Ascending aorta (tissue), 2 donors: ENCODE results near the gene TMEM200C. TPM values are rescaled to one million over a fixed set of nuclear protein-coding genes. Genes with fewer than 3 reads are reported as not detected.

Experiments used
- DNase-seq, 2 donors: peaks; one replicate each; pipeline ENCODE4 v3.0.0-alpha.2; 2019; ENCODE audit warnings: low spot score in 2 of 2
- H3K27ac ChIP-seq, 2 donors: fragments of 200-600 bp; sonication (generic); one replicate each; pipeline ENCODE4 v1.5.1; 2016 to 2017; ENCODE audit warnings: mild to moderate bottlenecking in 1 of 2
- H3K27me3 ChIP-seq: fragments of 200-600 bp; sonication (generic); one replicate; pipeline ENCODE4 v1.5.1; 2017
- H3K36me3 ChIP-seq, 2 donors: fragments of 200-600 bp; sonication (generic); one replicate each; pipeline ENCODE4 v1.5.1; 2016
- H3K4me1 ChIP-seq, 2 donors: fragments of 200-600 bp; sonication (generic); one replicate each; pipeline ENCODE4 v1.5.1; 2016 to 2017; ENCODE audit warnings: mild to moderate bottlenecking in 1 of 2
- H3K4me3 ChIP-seq, 2 donors: fragments of 200-600 bp; sonication (generic); one replicate each; pipeline ENCODE4 v1.5.1; 2016 to 2017; ENCODE audit warnings: mild to moderate bottlenecking in 1 of 2
- H3K9me3 ChIP-seq, 2 donors: fragments of 200-600 bp; sonication (generic); one replicate each; pipeline ENCODE4 v1.5.1; 2016
- intact Hi-C: fragments of 100-400 bp; cut with DNase I; formaldehyde crosslinking; loops from one replicate; pipeline ENCODE4 v1.15.1; 2023
- total RNA-seq: library from RNA; depleted of rRNA; stranded (reverse); fragments of >200 nt; gene quantifications from one replicate; pipeline ENCODE4 v1.1.0, GENCODE V29; 2016
- TF ChIP-seq, protein P1 (sequence below), 3 experiments: fragments of 200-600 bp in 2 of 3; fragments of 450-650 bp in 1 of 3; sonication (generic) in 2 of 3; IDR thresholded peaks; one replicate each; pipeline ENCODE4 v1.5.1; 2016 to 2019; ENCODE audit warnings: antibody characterized with exemption in 3 of 3, mild to moderate bottlenecking in 1 of 3, moderate library complexity in 1 of 3

TMEM200C gene
- total RNA-seq, 1 donor from 2014 or later = under 0.01 TPM

DNA sequence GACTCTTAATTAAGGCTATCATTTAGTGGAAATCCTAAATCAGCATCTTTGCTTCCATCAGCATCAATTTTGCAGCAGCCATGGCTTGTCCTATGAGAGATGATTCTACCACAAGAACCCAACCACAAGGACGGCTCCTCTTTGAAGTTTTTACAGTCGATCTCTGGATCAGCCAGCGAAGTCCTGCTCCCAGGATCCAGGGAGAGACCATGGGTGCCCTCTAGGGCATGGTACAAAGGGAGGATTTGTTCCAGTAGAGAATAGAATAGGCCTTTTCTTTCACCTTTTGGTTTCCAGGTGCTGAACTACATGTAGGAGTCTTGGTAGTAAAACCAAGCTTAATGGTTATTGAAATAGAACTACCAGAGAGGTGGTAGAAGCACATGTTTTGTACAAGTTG lies 52.7 kb downstream of the TMEM200C start:
- H3K27me3 ChIP-seq = no peaks in the 10 kb centered on the region
- no peaks in the 10 kb centered on the region for H3K9me3 ChIP-seq
- no peaks in the 10 kb centered on the region for H3K36me3 ChIP-seq
- H3K4me3 ChIP-seq = no peak overlapping the region
- H3K4me1 ChIP-seq = no peaks in the 10 kb centered on the region
- no peak overlapping the region for H3K27ac ChIP-seq
- no peak for DNase-seq
- TF ChIP-seq, protein P1, sequence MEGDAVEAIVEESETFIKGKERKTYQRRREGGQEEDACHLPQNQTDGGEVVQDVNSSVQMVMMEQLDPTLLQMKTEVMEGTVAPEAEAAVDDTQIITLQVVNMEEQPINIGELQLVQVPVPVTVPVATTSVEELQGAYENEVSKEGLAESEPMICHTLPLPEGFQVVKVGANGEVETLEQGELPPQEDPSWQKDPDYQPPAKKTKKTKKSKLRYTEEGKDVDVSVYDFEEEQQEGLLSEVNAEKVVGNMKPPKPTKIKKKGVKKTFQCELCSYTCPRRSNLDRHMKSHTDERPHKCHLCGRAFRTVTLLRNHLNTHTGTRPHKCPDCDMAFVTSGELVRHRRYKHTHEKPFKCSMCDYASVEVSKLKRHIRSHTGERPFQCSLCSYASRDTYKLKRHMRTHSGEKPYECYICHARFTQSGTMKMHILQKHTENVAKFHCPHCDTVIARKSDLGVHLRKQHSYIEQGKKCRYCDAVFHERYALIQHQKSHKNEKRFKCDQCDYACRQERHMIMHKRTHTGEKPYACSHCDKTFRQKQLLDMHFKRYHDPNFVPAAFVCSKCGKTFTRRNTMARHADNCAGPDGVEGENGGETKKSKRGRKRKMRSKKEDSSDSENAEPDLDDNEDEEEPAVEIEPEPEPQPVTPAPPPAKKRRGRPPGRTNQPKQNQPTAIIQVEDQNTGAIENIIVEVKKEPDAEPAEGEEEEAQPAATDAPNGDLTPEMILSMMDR (IDR thresholded peaks at IDR 0.05) = no peak
- intact Hi-C loops = no loop called here

DNA sequence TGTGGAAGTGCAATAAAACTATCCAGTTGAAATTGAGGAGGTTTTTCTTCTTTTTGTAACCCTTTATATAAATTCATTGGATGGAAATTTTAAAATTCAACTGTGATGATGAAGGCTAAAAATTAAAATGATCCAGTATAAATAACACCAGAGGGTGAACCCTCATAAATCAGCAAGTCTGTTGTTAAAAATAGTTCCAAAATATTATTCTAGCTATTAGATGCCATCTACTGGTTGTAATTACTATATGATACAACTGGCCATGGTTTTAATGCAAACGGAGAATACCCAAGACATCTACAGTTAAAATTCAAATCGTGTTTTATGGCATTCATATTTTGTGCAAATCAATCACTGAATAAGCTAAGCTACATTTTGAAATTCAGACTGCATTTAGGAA lies 53.8 kb downstream of the TMEM200C start:
- no peaks in the 10 kb centered on the region for H3K27me3 ChIP-seq
- intact Hi-C loops = no loop called here
- DNase-seq = no peak
- H3K4me3 ChIP-seq = no peak overlapping the region
- H3K27ac ChIP-seq = no peak overlapping the region
- H3K36me3 ChIP-seq = no peaks in the 10 kb centered on the region
- H3K9me3 ChIP-seq = no peaks in the 10 kb centered on the region
- TF ChIP-seq, protein P1 (IDR thresholded peaks at IDR 0.05) = no peak
- no peaks in the 10 kb centered on the region for H3K4me1 ChIP-seq

DNA sequence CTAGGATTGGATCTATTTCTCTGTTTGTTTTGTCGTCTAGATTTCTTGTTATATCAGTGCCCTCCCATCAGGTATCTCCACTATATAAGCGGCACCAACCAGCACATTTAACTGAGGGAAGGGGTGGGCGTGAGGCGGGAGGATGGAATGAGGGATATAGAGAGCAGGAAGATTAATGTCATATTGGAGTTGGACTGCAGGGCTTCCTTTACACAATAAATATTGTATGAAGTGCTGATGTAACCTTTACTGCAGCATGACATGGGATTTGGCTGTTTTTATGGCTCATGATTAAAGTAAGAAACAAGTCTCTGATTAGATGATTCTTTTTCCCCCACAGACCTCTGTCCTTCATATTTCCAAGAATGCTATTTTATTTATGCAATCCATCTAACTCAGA lies 54.8 kb downstream of the TMEM200C start:
- H3K9me3 ChIP-seq = no peaks in the 10 kb centered on the region
- H3K27ac ChIP-seq = no peak overlapping the region
- no peaks in the 10 kb centered on the region for H3K36me3 ChIP-seq
- no peak for DNase-seq
- no peak overlapping the region for H3K4me3 ChIP-seq
- no peaks in the 10 kb centered on the region for H3K4me1 ChIP-seq
- H3K27me3 ChIP-seq = no peaks in the 10 kb centered on the region
- intact Hi-C loops = no loop called here
- TF ChIP-seq, protein P1 (IDR thresholded peaks at IDR 0.05) = no peak

DNA sequence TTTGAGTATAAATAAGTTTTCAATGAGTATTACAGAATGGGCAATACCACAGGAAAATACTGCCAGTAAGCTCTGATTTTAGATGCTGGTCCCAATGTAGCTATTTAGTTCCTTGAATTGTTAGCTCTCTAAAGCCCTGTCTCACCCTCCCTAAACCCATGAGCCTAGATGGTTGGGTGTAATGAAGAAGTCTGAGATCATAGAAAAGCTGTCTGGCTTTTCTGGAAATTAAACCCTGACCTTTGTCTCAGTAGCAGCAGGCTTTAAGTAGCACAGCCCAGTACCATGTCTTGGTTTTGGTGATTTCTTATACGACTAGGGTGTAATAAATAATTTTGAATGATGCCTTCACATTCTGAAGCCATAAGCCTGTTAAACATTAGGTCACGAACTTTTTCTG lies 55.3 kb downstream of the TMEM200C start:
- Histone ChIP-seq H3K36me3 (no peaks in the 10 kb centered on the region), H3K9me3 (no peaks in the 10 kb centered on the region), H3K27me3 (no peaks in the 10 kb centered on the region), H3K27ac (no peak overlapping the region), H3K4me1 (no peaks in the 10 kb centered on the region), H3K4me3 (no peak overlapping the region)
- intact Hi-C loops = no loop called here
- TF ChIP-seq, protein P1 (IDR thresholded peaks at IDR 0.05) = no peak
- DNase-seq = no peak

DNA sequence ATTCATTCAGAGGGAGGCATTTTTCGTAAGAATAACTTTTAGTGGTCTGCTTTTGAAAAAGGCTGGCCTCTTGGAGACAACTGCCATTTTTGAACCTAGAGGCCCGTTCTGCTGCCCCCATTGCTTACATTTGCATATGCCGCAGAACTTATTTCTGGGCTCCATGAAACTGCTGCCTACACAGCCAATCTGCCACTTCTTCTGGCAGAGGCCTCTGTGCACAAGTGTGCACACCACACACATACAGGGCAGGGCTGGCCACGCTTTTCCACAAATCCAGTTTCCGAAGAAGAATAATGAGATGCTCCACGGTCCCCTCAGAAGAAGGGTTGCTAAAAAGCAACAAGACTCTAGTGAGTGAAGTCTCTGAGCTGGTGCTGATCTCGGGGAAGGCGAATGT lies 56.2 kb downstream of the TMEM200C start:
- no peak overlapping the region for H3K27ac ChIP-seq
- H3K4me1 ChIP-seq = no peaks in the 10 kb centered on the region
- no peaks in the 10 kb centered on the region for H3K27me3 ChIP-seq
- H3K9me3 ChIP-seq = no peaks in the 10 kb centered on the region
- H3K36me3 ChIP-seq = no peaks in the 10 kb centered on the region
- intact Hi-C loops = no loop called here
- TF ChIP-seq, protein P1 (IDR thresholded peaks at IDR 0.05) = no peak
- DNase-seq = no peak
- no peak overlapping the region for H3K4me3 ChIP-seq
